DND-41 (cell line): ENCODE results near the gene MXI1.

ENCODE experiments used
- ATAC-seq: fragments of 200-7000 bp; cut with Tn5 transposase; 3 replicates; pipeline ENCODE4 v1.9.1; 2021; ENCODE audit warnings: low read depth; ENCODE audit not compliant: insufficient read depth
- DNase-seq: peaks from one replicate; pipeline ENCODE4 v3.0.0-alpha.2; 2020
- H2AFZ ChIP-seq: 2 replicates; pipeline ENCODE4 v1.6.0; 2012; ENCODE audit warnings: low read depth, low read length
- H3K27ac ChIP-seq: 2 replicates; pipeline ENCODE4 v1.5.1; 2012; ENCODE audit warnings: low read length, inconsistent platforms
- H3K27me3 ChIP-seq: fragments of 200-600 bp; sonication (generic); 2 replicates; pipeline ENCODE4 v1.6.0; 2012; ENCODE audit warnings: low read length, mild to moderate bottlenecking, inconsistent platforms; ENCODE audit not compliant: insufficient read depth, poor library complexity
- H3K36me3 ChIP-seq: 2 replicates; pipeline ENCODE4 v1.5.1; 2012; ENCODE audit warnings: low read length, inconsistent platforms; ENCODE audit not compliant: insufficient read depth
- H3K4me1 ChIP-seq: 2 replicates; pipeline ENCODE4 v1.5.1; 2012; ENCODE audit warnings: mild to moderate bottlenecking, low read length; ENCODE audit not compliant: insufficient read depth
- H3K4me2 ChIP-seq: 2 replicates; pipeline ENCODE4 v1.6.0; 2012; ENCODE audit warnings: mild to moderate bottlenecking, moderate library complexity, low read length, inconsistent platforms; ENCODE audit not compliant: insufficient read depth
- H3K4me3 ChIP-seq, 2 experiments: fragments of 200-600 bp in 1 of 2; shearing (Covaris generic) in 1 of 2; 2 replicates each; pipeline ENCODE4 v1.5.1; 2012 to 2016; ENCODE audit warnings: inconsistent platforms in 2 of 2, low read length in 2 of 2, mild to moderate bottlenecking in 2 of 2, low read depth in 1 of 2, moderate library complexity in 1 of 2
- H3K79me2 ChIP-seq: 2 replicates; pipeline ENCODE4 v1.6.0; 2012; ENCODE audit warnings: low read length, inconsistent platforms; ENCODE audit not compliant: insufficient read depth
- H3K9ac ChIP-seq: 2 replicates; pipeline ENCODE4 v1.6.0; 2012; ENCODE audit warnings: low read depth, mild to moderate bottlenecking, inconsistent platforms, low read length, moderate library complexity
- H3K9me3 ChIP-seq: 2 replicates; pipeline ENCODE4 v1.5.1; 2012; ENCODE audit warnings: low read length, moderate library complexity, mild to moderate bottlenecking, inconsistent platforms; ENCODE audit not compliant: insufficient read depth, severe bottlenecking
- H4K20me1 ChIP-seq: 2 replicates; pipeline ENCODE4 v1.6.0; 2012; ENCODE audit warnings: low read length; ENCODE audit not compliant: insufficient read depth
- CTCF ChIP-seq: IDR thresholded peaks from 2 replicates; pipeline ENCODE4 v1.5.1; 2012; ENCODE audit warnings: borderline replicate concordance, low read length, moderate library complexity, mild to moderate bottlenecking; ENCODE audit not compliant: poor library complexity, severe bottlenecking; ENCODE audit errors: extremely low read depth
- EZH2 ChIP-seq: IDR thresholded peaks from 3 replicates; pipeline ENCODE4 v1.6.1; 2012; ENCODE audit warnings: borderline replicate concordance, low read depth, mild to moderate bottlenecking, moderate library complexity, low read length, inconsistent platforms; ENCODE audit not compliant: severe bottlenecking

MXI1 gene

GRCh38 chr10:110228066-110228465 is 20.7 kb downstream of the MXI1 start:
- Histone ChIP-seq H3K79me2 (no peaks in the 10 kb centered on the region), H3K27ac (no peak overlapping the region; the same call in 1 of the 2 replicates), H3K4me1 (peaks cover 18% of the 10 kb centered on the region), H3K27me3 (no peaks in the 10 kb centered on the region), H3K36me3 (peaks cover 3% of the 10 kb centered on the region; the same call in 1 of the 2 replicates), H2AFZ (peak overlapping the region; percentile 62; the same call in 1 of the 2 replicates), H3K9ac (peak overlapping the region; percentile 58), H3K9me3 (no peaks in the 10 kb centered on the region), H3K4me2 (peak overlapping the region; percentile 81), H3K4me3 (peak overlapping the region; percentile 16 to 91; a peak in 3 of 4 replicates), H4K20me1 (no peaks in the 10 kb centered on the region)
- ATAC-seq, result no peak
- TF ChIP-seq EZH2, result no peak
- TF ChIP-seq CTCF, result no peak
- no peak for DNase-seq

DNA sequence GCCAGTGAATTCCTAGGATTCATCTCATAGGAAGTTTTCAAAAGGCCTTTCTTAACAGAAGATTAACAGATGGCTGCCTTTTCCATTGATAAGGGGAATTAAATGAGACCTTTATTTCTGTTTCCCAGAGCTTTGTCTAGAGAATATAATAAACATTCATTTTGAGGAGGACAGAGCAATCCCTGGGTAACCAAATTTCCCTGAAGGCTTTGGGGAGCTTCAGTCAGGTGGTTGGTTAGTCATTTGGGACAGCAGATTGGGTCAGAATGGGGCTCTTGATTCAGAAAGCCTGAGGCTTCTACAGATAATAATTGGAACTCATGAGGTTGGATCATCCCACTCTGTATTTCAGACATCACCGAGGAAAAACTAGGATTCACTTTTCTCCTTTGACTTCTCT is 21.8 kb downstream of the MXI1 start:
- Histone ChIP-seq H3K9ac (no peak overlapping the region), H3K36me3 (peaks cover 3% of the 10 kb centered on the region; the same call in 1 of the 2 replicates), H3K27ac (no peak overlapping the region), H3K27me3 (no peaks in the 10 kb centered on the region), H3K9me3 (no peaks in the 10 kb centered on the region), H4K20me1 (no peaks in the 10 kb centered on the region), H3K4me2 (no peak overlapping the region), H3K4me3 (no peak overlapping the region), H2AFZ (no peak overlapping the region), H3K79me2 (no peaks in the 10 kb centered on the region), H3K4me1 (peaks cover 18% of the 10 kb centered on the region)
- DNase-seq (no peak), ATAC-seq (no peak)
- no peak for TF ChIP-seq CTCF
- no peak for TF ChIP-seq EZH2

DNA sequence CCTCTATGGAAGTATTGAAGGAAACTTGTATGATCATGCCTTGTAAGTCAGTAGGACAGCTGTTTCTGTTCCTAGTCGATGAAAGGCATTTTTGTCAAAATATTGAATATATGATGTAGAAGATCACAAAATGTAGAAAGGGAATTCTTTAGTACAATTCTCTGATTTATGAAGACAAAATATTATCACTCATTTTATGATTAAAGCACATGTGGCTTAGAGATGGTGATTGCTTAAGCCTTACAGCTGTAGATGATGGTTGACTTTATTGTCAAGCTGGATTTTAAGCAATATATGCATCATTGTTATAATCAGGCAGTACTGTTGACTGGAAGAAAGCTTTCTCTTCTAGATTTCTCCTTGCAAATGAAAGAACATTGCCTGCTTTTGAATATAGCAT is 26.4 kb downstream of the MXI1 start:
- TF ChIP-seq CTCF (no peak), EZH2 (no peak)
- peaks cover 6% of the 10 kb centered on the region; the same call in 1 of the 2 replicates for H3K36me3 ChIP-seq
- no peak overlapping the region for H3K27ac ChIP-seq
- no peaks in the 10 kb centered on the region for H3K9me3 ChIP-seq
- DNase-seq, result no peak
- no peak overlapping the region for H3K4me3 ChIP-seq
- no peak overlapping the region for H3K9ac ChIP-seq
- H3K79me2 ChIP-seq, result no peaks in the 10 kb centered on the region
- H2AFZ ChIP-seq, result no peak overlapping the region
- no peaks in the 10 kb centered on the region for H3K4me1 ChIP-seq
- H4K20me1 ChIP-seq, result no peaks in the 10 kb centered on the region
- no peaks in the 10 kb centered on the region for H3K27me3 ChIP-seq
- no peak overlapping the region for H3K4me2 ChIP-seq
- ATAC-seq, result no peak

- no peaks in the 10 kb centered on the region for H3K9me3 ChIP-seq
- no peak for TF ChIP-seq CTCF
- no peak for TF ChIP-seq EZH2
- H3K4me2 ChIP-seq, result no peak overlapping the region
- no peak overlapping the region for H3K27ac ChIP-seq
- no peak for DNase-seq
- no peak overlapping the region for H3K9ac ChIP-seq
- H3K4me1 ChIP-seq, result no peaks in the 10 kb centered on the region
- H3K79me2 ChIP-seq, result no peaks in the 10 kb centered on the region
- no peaks in the 10 kb centered on the region for H4K20me1 ChIP-seq
- H3K36me3 ChIP-seq, result 0 out of 2 replicates have a peak, but pooled peaks cover 3% of the 10 kb centered on the region
- H3K27me3 ChIP-seq, result no peaks in the 10 kb centered on the region
- no peak overlapping the region for H2AFZ ChIP-seq
- no peak overlapping the region for H3K4me3 ChIP-seq
- no peak for ATAC-seq
These were observed 30.6 kb downstream of the MXI1 start for GRCh38 chr10:110237894-110238480.
